Parathyroid adenoma (tissue), 2 donors: ENCODE measurements around the gene AGPAT2.
A peak's percentile ranks its signal among the peaks of the same experiment; 100 is the strongest.

ENCODE experiments used
- H2AFZ ChIP-seq: fragments of 300-600 bp; sonication (generic); one replicate; pipeline ENCODE4 v1.7.0; 2017; ENCODE audit warnings: antibody characterized with exemption, mild to moderate bottlenecking
- H3K27ac ChIP-seq: fragments of 300-600 bp; sonication (generic); one replicate; pipeline ENCODE4 v1.7.0; 2017
- H3K27me3 ChIP-seq: fragments of 300-600 bp; sonication (generic); one replicate; pipeline ENCODE4 v1.7.0; 2017; ENCODE audit warnings: low read length; ENCODE audit not compliant: control insufficient read depth, insufficient read depth
- H3K36me3 ChIP-seq: fragments of 300-600 bp; sonication (generic); one replicate; pipeline ENCODE4 v1.7.0; 2017; ENCODE audit warnings: low read length; ENCODE audit not compliant: control insufficient read depth, insufficient read depth
- H3K4me1 ChIP-seq: fragments of 300-600 bp; sonication (generic); one replicate; pipeline ENCODE4 v1.7.0; 2017; ENCODE audit warnings: control low read depth
- H3K4me2 ChIP-seq: fragments of 300-600 bp; sonication (generic); one replicate; pipeline ENCODE4 v1.7.0; 2017; ENCODE audit warnings: low read length
- H3K4me3 ChIP-seq: fragments of 300-600 bp; sonication (generic); one replicate; pipeline ENCODE4 v1.7.0; 2017; ENCODE audit warnings: low read depth, low read length
- H3K79me2 ChIP-seq: fragments of 300-600 bp; sonication (generic); one replicate; pipeline ENCODE4 v1.7.0; 2017; ENCODE audit warnings: control low read depth
- H3K9ac ChIP-seq: fragments of 300-600 bp; sonication (generic); one replicate; pipeline ENCODE4 v1.7.0; 2017; ENCODE audit warnings: mild to moderate bottlenecking
- H3K9me3 ChIP-seq: fragments of 300-600 bp; sonication (generic); one replicate; pipeline ENCODE4 v1.7.0; 2017; ENCODE audit warnings: low read length; ENCODE audit not compliant: control insufficient read depth
- CTCF ChIP-seq: fragments of 300-600 bp; sonication (generic); IDR thresholded peaks from one replicate; pipeline ENCODE4 v1.7.0; 2017; ENCODE audit warnings: antibody characterized with exemption, mild to moderate bottlenecking
- donor health status: primary hyperparathyroidism.

AGPAT2 gene

DNA sequence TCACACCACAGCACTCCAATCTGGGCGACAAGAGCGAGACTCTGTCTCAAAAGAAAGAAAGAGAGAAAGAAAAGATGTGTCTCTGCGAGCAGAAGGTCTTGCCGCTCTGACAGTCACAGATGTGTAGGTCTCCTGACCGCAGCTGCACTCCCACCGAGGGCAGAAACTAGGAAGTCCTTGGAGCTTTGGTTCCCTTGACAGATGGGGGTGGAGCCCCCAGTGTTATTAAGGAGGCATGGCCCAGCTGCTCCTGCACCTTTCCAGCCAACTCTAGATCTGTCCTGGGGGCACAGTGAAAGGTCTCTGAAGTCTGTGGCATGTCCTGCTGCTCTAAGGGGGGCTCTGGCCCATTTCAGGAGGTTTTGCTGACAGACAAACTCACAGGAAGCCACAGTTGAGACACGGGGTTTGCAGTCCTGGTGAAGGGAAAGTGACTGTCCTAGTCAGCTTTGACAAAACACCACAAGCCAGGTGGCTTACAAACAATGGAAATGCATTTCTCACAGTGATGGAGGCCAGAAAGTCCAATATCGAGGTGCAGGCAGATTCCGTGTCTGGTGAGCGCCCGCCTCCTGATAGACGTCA, 16.1 kb upstream of the AGPAT2 start:
- Histone ChIP-seq H3K27me3 (no peaks in the 10 kb centered on the region), H3K27ac (no peak overlapping the region), H3K4me2 (no peak overlapping the region), H3K9me3 (no peaks in the 10 kb centered on the region), H3K79me2 (no peaks in the 10 kb centered on the region), H3K4me1 (no peaks in the 10 kb centered on the region), H3K36me3 (no peaks in the 10 kb centered on the region), H3K9ac (no peak overlapping the region), H2AFZ (no peak overlapping the region), H3K4me3 (no peak overlapping the region)
- no peak for TF ChIP-seq CTCF

GRCh38 chr9:136701668-136702053, 14.4 kb upstream of the AGPAT2 start:
- Histone ChIP-seq H3K9ac (no peak overlapping the region), H3K4me1 (no peaks in the 10 kb centered on the region), H3K36me3 (no peaks in the 10 kb centered on the region), H2AFZ (peak overlapping the region; percentile 70), H3K9me3 (no peaks in the 10 kb centered on the region), H3K27me3 (no peaks in the 10 kb centered on the region), H3K79me2 (no peaks in the 10 kb centered on the region), H3K4me3 (no peak overlapping the region), H3K4me2 (no peak overlapping the region), H3K27ac (no peak overlapping the region)
- TF ChIP-seq CTCF: no peak

- Histone ChIP-seq H3K9ac (no peak overlapping the region), H3K9me3 (no peaks in the 10 kb centered on the region), H3K4me1 (no peaks in the 10 kb centered on the region), H3K27me3 (no peaks in the 10 kb centered on the region), H3K4me3 (no peak overlapping the region), H3K4me2 (peak overlapping the region; percentile 57), H3K27ac (no peak overlapping the region), H3K36me3 (no peaks in the 10 kb centered on the region), H2AFZ (peak overlapping the region; percentile 70), H3K79me2 (no peaks in the 10 kb centered on the region)
- TF ChIP-seq CTCF: no peak
These were observed 13.9 kb upstream of the AGPAT2 start for GRCh38 chr9:136700959-136701667.

DNA sequence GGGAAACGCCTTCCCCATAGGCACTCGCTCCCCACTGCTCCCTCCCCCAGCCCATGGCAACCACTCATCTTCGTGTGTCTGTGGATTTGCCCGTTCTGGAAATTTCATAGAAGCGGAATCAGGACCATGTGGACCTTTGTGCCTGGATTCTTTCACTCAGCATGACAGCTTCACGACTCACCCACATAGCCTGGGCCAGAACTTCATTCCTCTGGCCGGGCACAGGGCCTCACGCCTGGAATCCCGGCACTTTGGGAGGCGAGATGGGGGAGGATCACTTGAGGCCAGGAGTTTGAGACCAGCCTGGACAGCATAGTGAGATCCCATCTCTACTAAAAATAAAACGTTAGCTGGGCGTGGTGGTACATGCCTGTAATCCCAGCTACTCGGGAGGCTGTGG, 13.0 kb upstream of the AGPAT2 start:
- TF ChIP-seq CTCF: no peak

More for the DNA sequence above, 13.0 kb upstream of the AGPAT2 start:
- Histone ChIP-seq H3K4me2 (no peak overlapping the region), H3K27ac (no peak overlapping the region), H3K9ac (no peak overlapping the region), H3K9me3 (no peaks in the 10 kb centered on the region), H3K4me3 (no peak overlapping the region), H3K79me2 (no peaks in the 10 kb centered on the region), H3K36me3 (no peaks in the 10 kb centered on the region), H3K4me1 (no peaks in the 10 kb centered on the region), H2AFZ (no peak overlapping the region), H3K27me3 (no peaks in the 10 kb centered on the region)
